A673 (cell line): ENCODE results near the gene ARHGAP40.

Source experiments
- EZH2 ChIP-seq: fragments of 200-600 bp; sonication (generic); IDR thresholded peaks from 2 replicates; pipeline ENCODE4 v1.6.1; 2017; ENCODE audit warnings: borderline replicate concordance, low read depth, mild to moderate bottlenecking, mixed read lengths, antibody characterized with exemption, low read length; ENCODE audit not compliant: poor library complexity, severe bottlenecking
- TF ChIP-seq, protein P1 (sequence below): fragments of 300-800, 200-600 bp; sonication (generic); conservative IDR thresholded peaks from 2 replicates; pipeline ENCODE4 v1.5.1; 2017; ENCODE audit warnings: low read depth, mild to moderate bottlenecking, antibody characterized with exemption, low read length, moderate library complexity, mixed read lengths

DNA sequence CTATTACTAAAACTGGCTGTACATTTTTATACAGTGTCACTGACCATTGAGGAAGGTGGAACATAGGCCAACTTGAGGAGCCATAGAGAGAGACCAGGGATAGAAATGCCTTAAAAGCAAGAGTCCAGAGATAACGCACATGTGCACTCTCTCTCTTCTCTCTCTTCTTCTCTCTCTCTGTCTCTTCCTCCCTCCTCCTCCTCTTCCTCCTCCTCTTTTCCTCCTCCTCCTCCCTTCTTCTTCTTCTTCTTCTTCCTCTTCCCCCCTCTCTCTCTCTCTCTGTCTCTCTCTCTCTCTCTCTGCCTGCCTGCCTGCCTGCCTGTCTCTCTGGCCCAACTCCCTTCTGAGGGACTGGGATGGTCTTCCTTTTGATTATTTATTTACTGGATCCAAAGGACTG is 36.9 kb upstream of the ARHGAP40 start:
- TF ChIP-seq, protein P1, sequence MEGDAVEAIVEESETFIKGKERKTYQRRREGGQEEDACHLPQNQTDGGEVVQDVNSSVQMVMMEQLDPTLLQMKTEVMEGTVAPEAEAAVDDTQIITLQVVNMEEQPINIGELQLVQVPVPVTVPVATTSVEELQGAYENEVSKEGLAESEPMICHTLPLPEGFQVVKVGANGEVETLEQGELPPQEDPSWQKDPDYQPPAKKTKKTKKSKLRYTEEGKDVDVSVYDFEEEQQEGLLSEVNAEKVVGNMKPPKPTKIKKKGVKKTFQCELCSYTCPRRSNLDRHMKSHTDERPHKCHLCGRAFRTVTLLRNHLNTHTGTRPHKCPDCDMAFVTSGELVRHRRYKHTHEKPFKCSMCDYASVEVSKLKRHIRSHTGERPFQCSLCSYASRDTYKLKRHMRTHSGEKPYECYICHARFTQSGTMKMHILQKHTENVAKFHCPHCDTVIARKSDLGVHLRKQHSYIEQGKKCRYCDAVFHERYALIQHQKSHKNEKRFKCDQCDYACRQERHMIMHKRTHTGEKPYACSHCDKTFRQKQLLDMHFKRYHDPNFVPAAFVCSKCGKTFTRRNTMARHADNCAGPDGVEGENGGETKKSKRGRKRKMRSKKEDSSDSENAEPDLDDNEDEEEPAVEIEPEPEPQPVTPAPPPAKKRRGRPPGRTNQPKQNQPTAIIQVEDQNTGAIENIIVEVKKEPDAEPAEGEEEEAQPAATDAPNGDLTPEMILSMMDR = no peak
- TF ChIP-seq EZH2 = no peak
